K562 treated with DMSO at 1 percent for 4 hours (cell line): ENCODE data around the gene TLR1. TPM values are rescaled to one million over a fixed set of nuclear protein-coding genes. Genes with fewer than 3 reads are reported as not detected.

Source experiments
- total RNA-seq: library from RNA; unstranded; fragments of 300-600 nt; gene quantifications from 2 replicates; pipeline ENCODE4 v1.2.3, GENCODE V29; 2022; ENCODE audit not compliant: insufficient read depth

The TLR1 gene
- total RNA-seq: not detected in 2 replicates

GRCh38 chr4:38804654-38805295 lies at the start of gene TLR1:
TSS of gene TLR1 (minus strand) at chr4:38804791. CDS start at chr4:38798831, 5,960 bp downstream.

DNA sequence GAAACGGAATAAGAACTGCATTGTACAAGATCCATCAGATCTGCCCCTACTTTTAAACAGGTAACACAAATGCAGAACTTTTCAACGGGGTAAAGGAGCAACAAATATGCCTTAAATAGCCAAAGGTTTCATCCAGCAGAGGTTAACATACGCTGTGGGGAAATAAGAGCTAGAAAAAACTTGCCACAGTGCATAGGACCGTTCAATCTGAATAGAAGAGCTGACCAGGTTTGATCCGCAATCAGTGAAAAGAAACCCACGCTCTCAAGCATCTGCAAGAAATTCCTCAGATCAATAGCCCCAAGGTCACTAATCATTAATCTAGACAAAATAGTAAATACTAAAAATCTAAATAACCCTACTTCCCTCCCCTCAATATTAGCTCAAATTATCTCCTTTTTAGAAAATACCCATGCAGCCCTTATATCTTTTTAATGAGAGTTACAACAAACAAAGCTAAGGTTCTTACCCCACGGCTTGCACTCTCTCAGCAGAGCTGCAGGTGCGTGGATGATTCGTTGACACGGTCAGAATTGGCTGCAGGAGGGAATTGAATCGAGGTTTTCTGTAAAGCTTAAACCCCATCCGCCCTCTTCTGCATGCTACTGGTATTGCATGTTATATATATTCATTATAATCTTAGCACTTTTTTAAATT lies 22.0 kb downstream of the TLR1 start, which contains the start of gene TLR10:
TSS of gene TLR10 (minus strand) at position 539 of the 657 bp plus-strand sequence. CDS start 7,400 bp downstream, outside the sequence.

Other genes starting within 250 kb of the TLR1 start
- 14.0 and 18.5 TPM in 2 replicates for gene KLF3, start 140.6 kb downstream of the TLR1 start, total RNA-seq
- gene TLR10, start 21.8 kb downstream of the TLR1 start, total RNA-seq: not detected in 2 replicates
- gene TLR6, start 52.0 kb upstream of the TLR1 start, total RNA-seq: 0.16 and 0.41 TPM in 2 replicates
- gene FAM114A1, start 63.0 kb upstream of the TLR1 start, total RNA-seq: 10.6 and 13.0 TPM in 2 replicates
- gene TMEM156, start 227.6 kb upstream of the TLR1 start, total RNA-seq: 2.3 and 3.9 TPM in 2 replicates